ENCODE results near the gene C22orf31. TPM values are rescaled to one million over a fixed set of nuclear protein-coding genes. Genes with fewer than 3 reads are reported as not detected.

C22orf31 gene
- total RNA-seq, 1 donor from 2014 or later = 0.45 TPM

DNA sequence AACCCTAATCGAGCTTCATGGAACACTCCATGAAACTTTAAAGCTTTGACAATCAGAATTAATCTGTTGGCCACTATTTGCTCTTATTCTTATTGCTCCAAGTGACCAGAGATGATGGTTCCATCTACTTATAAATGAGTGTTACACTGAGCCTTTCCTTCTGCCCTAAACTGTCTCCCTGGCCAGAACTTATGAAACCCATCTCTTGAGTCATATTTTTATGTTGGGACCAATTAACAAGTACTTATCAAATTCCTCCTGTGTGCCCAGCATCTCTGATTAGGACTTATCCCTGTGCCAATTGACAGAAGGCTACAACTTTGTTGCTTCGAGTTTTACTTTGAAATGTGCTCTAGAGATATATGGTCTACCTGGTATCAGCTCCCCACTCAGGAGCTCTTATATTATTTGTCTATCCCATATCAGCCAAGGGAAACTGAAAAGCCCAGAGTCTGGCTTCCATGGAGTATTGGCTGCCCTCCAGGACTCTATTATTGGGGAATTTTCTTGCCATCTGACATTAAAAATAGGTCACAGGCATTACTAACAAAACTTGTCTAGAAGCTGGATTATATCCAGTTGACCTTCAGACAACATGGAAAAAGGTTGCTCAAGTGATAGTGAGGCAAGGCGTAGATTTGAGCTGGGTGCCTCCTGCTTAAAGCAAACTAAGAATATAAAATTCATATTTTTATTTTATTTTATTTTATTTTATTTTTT is 20.0 kb upstream of the C22orf31 start:
- no peak for DNase-seq (ENCODE audit: low spot score in 2 of 2, unreplicated experiment in 2 of 2)
- Mint-ChIP-seq H3K9me3 (no peaks in the 10 kb centered on the region), H3K4me3 (no peak overlapping the region), H3K27ac (peak overlapping the region; percentile 45), H3K36me3 (no peaks in the 10 kb centered on the region), H3K27me3 (ENCODE audit: low read depth) (no peaks in the 10 kb centered on the region), H3K4me1 (peaks cover 49% of the 10 kb centered on the region)
- TF ChIP-seq, protein P1, sequence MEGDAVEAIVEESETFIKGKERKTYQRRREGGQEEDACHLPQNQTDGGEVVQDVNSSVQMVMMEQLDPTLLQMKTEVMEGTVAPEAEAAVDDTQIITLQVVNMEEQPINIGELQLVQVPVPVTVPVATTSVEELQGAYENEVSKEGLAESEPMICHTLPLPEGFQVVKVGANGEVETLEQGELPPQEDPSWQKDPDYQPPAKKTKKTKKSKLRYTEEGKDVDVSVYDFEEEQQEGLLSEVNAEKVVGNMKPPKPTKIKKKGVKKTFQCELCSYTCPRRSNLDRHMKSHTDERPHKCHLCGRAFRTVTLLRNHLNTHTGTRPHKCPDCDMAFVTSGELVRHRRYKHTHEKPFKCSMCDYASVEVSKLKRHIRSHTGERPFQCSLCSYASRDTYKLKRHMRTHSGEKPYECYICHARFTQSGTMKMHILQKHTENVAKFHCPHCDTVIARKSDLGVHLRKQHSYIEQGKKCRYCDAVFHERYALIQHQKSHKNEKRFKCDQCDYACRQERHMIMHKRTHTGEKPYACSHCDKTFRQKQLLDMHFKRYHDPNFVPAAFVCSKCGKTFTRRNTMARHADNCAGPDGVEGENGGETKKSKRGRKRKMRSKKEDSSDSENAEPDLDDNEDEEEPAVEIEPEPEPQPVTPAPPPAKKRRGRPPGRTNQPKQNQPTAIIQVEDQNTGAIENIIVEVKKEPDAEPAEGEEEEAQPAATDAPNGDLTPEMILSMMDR (IDR thresholded peaks at IDR 0.05; ENCODE audit: unreplicated experiment) = no peak

DNA sequence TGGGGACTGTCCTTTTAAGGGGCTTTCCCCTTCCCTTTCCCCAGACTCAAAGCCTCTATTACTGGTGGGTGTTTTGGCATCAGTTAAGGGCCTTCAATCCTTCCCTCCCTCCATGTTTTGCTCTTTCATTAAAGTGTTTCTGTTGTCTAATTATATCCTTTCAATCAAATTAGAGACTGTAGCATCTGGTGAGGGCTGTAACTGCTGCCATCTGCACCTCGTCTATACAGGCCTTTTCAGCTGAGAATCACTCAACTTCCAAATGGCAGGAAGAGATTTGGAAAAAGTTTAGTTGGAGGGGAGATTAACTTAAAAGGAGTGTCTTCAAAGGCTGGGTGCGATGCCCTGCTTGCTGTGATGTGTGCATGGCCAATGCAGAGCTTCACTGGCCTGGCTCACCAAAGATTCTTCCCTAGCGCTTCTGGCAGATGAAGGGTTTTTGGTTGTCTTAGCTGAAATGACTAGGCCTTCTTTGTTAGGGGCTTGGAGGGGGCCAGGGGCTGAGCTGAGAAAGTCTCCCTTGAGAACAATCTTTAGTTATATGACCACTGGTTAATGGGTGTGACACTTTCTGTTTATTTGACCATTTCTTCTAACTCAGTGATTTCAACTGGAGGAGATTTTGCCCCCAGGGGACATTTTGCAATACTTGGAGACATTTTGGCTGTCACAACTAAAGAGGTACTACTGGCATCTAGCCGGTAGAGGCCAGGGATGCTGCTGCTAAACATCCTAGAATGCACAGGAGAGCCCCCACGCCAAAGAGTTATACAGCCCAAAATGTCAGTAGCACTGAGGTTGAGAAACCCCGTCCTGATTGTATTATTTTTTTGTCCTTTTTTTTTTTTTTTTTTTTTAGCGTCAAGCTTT is 18.7 kb upstream of the C22orf31 start:
- H3K27ac Mint-ChIP-seq = peak overlapping the region; percentile 26

DNA sequence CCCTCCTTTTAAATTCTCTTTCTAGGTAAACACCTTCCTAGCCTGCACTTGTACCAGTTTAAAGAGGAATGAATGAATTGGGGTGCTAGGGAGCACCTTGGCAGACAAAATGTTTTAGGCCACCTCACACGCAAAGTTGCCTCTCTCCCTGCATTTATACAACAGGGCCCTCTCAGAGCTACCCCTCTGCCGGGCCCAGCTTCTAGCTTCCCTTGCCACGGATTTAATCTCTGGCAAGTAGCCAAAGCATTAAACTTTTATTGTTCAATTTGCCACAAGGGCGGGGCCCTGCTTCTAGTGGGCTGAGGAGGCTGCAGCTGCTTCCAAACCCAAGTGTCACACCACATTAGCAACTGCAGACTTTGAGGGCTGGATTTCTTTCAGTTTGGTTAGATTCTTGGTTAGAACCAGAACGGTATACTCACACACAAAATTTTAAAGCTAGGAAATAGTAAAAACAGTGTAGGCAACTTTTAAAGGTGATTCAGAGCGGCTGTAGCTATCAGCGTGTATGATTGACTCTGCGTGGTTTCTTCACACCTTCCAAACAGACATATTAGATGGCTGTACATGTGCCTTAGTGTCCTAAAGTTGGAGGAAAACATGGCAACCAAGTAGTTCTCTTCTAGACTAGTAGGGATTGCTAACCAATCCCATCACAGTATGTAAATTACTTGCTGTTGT is 17.7 kb upstream of the C22orf31 start:
- Mint-ChIP-seq H3K27me3 (ENCODE audit: low read depth) (no peaks in the 10 kb centered on the region), H3K9me3 (no peaks in the 10 kb centered on the region), H3K4me1 (peaks cover 51% of the 10 kb centered on the region), H3K27ac (peak overlapping the region; percentile 84), H3K4me3 (no peak overlapping the region), H3K36me3 (no peaks in the 10 kb centered on the region)
- TF ChIP-seq, protein P1 (IDR thresholded peaks at IDR 0.05; ENCODE audit: unreplicated experiment) = no peak
- DNase-seq (ENCODE audit: low spot score in 2 of 2, unreplicated experiment in 2 of 2) = no peak

More for the DNA sequence above, 18.7 kb upstream of the C22orf31 start:
- no peaks in the 10 kb centered on the region for H3K27me3 Mint-ChIP-seq (ENCODE audit: low read depth)
- no peaks in the 10 kb centered on the region for H3K36me3 Mint-ChIP-seq
- H3K9me3 Mint-ChIP-seq = no peaks in the 10 kb centered on the region
- no peak overlapping the region for H3K4me3 Mint-ChIP-seq
- DNase-seq (ENCODE audit: low spot score in 2 of 2, unreplicated experiment in 2 of 2) = no peak
- peaks cover 51% of the 10 kb centered on the region for H3K4me1 Mint-ChIP-seq
- TF ChIP-seq, protein P1 (IDR thresholded peaks at IDR 0.05; ENCODE audit: unreplicated experiment) = no peak

DNA sequence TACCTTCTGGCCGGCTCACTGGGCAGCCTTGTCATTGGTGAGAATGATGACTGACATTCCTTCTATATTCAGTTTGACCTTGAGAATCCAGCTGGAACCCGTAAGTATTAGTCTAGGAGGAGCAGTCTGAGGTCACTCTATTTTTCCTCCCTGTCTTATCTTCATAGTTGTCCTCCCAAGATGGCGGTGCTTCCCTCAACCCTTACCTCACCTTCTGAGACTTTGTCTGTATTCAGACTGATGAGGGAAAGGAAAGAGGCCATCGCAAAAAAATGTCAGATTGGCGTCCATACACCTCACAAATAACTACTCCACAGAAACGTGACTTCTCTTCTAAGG is 17.2 kb upstream of the C22orf31 start:
- Mint-ChIP-seq H3K27me3 (ENCODE audit: low read depth) (no peaks in the 10 kb centered on the region), H3K27ac (peak overlapping the region; percentile 84)

More for the DNA sequence above, 17.2 kb upstream of the C22orf31 start:
- H3K9me3 Mint-ChIP-seq = no peaks in the 10 kb centered on the region
- H3K4me3 Mint-ChIP-seq = no peak overlapping the region
- H3K4me1 Mint-ChIP-seq = peaks cover 52% of the 10 kb centered on the region
- H3K36me3 Mint-ChIP-seq = no peaks in the 10 kb centered on the region
- TF ChIP-seq, protein P1 (IDR thresholded peaks at IDR 0.05; ENCODE audit: unreplicated experiment) = no peak
- DNase-seq (ENCODE audit: low spot score in 2 of 2, unreplicated experiment in 2 of 2) = no peak
